H1 (cell line): ENCODE data around the gene SLC44A1. TPM values are rescaled to one million over a fixed set of nuclear protein-coding genes. Genes with fewer than 3 reads are reported as not detected.
A peak's percentile ranks its signal among the peaks of the same experiment; 100 is the strongest.

Source experiments
- CTCF ChIA-PET: fragments of 300-600 bp; sonication (Branson Sonifier 250); formaldehyde crosslinking; loops from one replicate; lab custom pipeline; 2021; ENCODE audit not compliant: partially characterized antibody; lab: Charles Lee
- POLR2A ChIA-PET: fragments of 300-600 bp; sonication (Branson Sonifier 250); formaldehyde crosslinking; loops from one replicate; lab custom pipeline; 2021; ENCODE audit warnings: inconsistent platforms; ENCODE audit not compliant: partially characterized antibody; lab: Charles Lee
- DNase-seq, 2 experiments: peaks; one replicate each; pipeline versions ENCODE4 v3.0.0 to v3.0.0-alpha.2; 2010 to 2022; ENCODE audit warnings: low spot score in 2 of 2, low read depth in 1 of 2, mixed read lengths in 1 of 2
- FAIRE-seq: peaks from 2 replicates; lab custom pipeline; 2011; peaks lifted over from hg19 to GRCh38; lab: Jason Lieb, UNC
- H2AFZ ChIP-seq: 2 replicates; pipeline ENCODE4 v1.8.1; 2012; ENCODE audit warnings: low read length, inconsistent platforms
- H2AK5ac ChIP-seq: 2 replicates; pipeline ENCODE4 v1.6.1; 2013; ENCODE audit warnings: low read depth, low read length
- H2BK120ac ChIP-seq: replicated peaks from 2 replicates; pipeline ENCODE3; 2013; ENCODE audit warnings: low read depth, low read length, inconsistent platforms
- H2BK12ac ChIP-seq: 2 replicates; pipeline ENCODE4 v1.6.1; 2013; ENCODE audit warnings: low read depth, low read length
- H2BK15ac ChIP-seq: 2 replicates; pipeline ENCODE4 v1.6.1; 2013; ENCODE audit warnings: low read length
- H2BK20ac ChIP-seq: 2 replicates; pipeline ENCODE4 v1.6.1; 2013; ENCODE audit warnings: low read length
- H2BK5ac ChIP-seq: 2 replicates; pipeline ENCODE4 v1.6.1; 2013; ENCODE audit warnings: low read depth, low read length
- H3K14ac ChIP-seq: 2 replicates; pipeline ENCODE4 v1.6.1; 2013; ENCODE audit warnings: inconsistent platforms; ENCODE audit not compliant: insufficient read length
- H3K18ac ChIP-seq: 2 replicates; pipeline ENCODE4 v1.6.1; 2013; ENCODE audit warnings: low read length; ENCODE audit errors: extremely low read depth
- H3K23ac ChIP-seq: 2 replicates; pipeline ENCODE4 v1.6.1; 2013; ENCODE audit warnings: inconsistent platforms; ENCODE audit not compliant: insufficient read length
- H3K23me2 ChIP-seq: 2 replicates; pipeline ENCODE4 v1.6.1; 2013; ENCODE audit warnings: low read depth, low read length
- H3K27ac ChIP-seq: 2 replicates; pipeline ENCODE4 v1.6.1; 2011; ENCODE audit warnings: low read depth, low read length, inconsistent platforms
- H3K27me3 ChIP-seq, 4 experiments: replicated peaks in 1 of 4; 1 replicate in 1 of 4; 2 replicates in 3 of 4; pipeline versions ENCODE4 v1.6.1 to v1.8.1; 2011 to 2013; ENCODE audit warnings: low read length in 3 of 4, mild to moderate bottlenecking in 3 of 4, inconsistent platforms in 2 of 4, mixed read lengths in 2 of 4, moderate library complexity in 1 of 4; ENCODE audit not compliant: control insufficient read depth in 3 of 4, insufficient read depth in 3 of 4; ENCODE audit errors: extremely low read depth in 1 of 4
- H3K36me3 ChIP-seq, 4 experiments: 2 replicates each; pipeline versions ENCODE4 v1.6.1 to v1.8.1; 2011 to 2013; ENCODE audit warnings: mild to moderate bottlenecking in 4 of 4, low read length in 3 of 4, moderate library complexity in 2 of 4, control low read depth in 1 of 4, inconsistent platforms in 1 of 4; ENCODE audit not compliant: insufficient read depth in 4 of 4, control insufficient read depth in 2 of 4
- H3K4ac ChIP-seq: replicated peaks from 2 replicates; pipeline ENCODE3; 2013; ENCODE audit warnings: low read length, low read depth, mixed read lengths, inconsistent platforms; ENCODE audit not compliant: insufficient read length
- H3K4me1 ChIP-seq, 4 experiments: replicated peaks in 1 of 4; 1 replicate in 1 of 4; 2 replicates in 3 of 4; pipeline versions ENCODE4 v1.6.1 to v1.8.1; 2011 to 2013; ENCODE audit warnings: low read length in 3 of 4, inconsistent platforms in 2 of 4, mixed read lengths in 1 of 4; ENCODE audit not compliant: insufficient read depth in 4 of 4, control insufficient read depth in 3 of 4
- H3K4me2 ChIP-seq, 2 experiments: 2 replicates each; pipeline versions ENCODE4 v1.6.1 to v1.8.1; 2011 to 2013; ENCODE audit warnings: low read depth in 2 of 2, low read length in 2 of 2, control low read depth in 1 of 2, inconsistent platforms in 1 of 2, mild to moderate bottlenecking in 1 of 2; ENCODE audit not compliant: insufficient read depth in 1 of 2
- H3K4me3 ChIP-seq, 4 experiments: fragments of 200-600, 300-600 bp in 1 of 4; sonication (generic), shearing (Covaris generic), sonication (Bioruptor Twin) in 1 of 4; 2 replicates each; pipeline versions ENCODE4 v1.5.1 to v1.8.1; 2011 to 2016; ENCODE audit warnings: low read length in 4 of 4, low read depth in 3 of 4, control low read depth in 2 of 4, inconsistent platforms in 2 of 4, mild to moderate bottlenecking in 2 of 4, mixed read lengths in 1 of 4, moderate library complexity in 1 of 4; ENCODE audit not compliant: insufficient read depth in 2 of 4; ENCODE audit errors: extremely low read depth in 1 of 4
- H3K56ac ChIP-seq: replicated peaks from 2 replicates; pipeline ENCODE3; 2013; ENCODE audit warnings: low read depth, mild to moderate bottlenecking, mixed read lengths, low read length, inconsistent platforms; ENCODE audit not compliant: insufficient read length
- H3K79me1 ChIP-seq: 2 replicates; pipeline ENCODE4 v1.6.1; 2013; ENCODE audit warnings: low read depth, low read length, control low read depth
- H3K79me2 ChIP-seq, 2 experiments: 2 replicates each; pipeline versions ENCODE4 v1.6.1 to v1.8.1; 2012 to 2013; ENCODE audit warnings: low read length in 2 of 2, mild to moderate bottlenecking in 2 of 2, inconsistent platforms in 1 of 2; ENCODE audit not compliant: insufficient read depth in 2 of 2, control insufficient read depth in 1 of 2
- H3K9ac ChIP-seq, 4 experiments: replicated peaks in 1 of 4; 1 replicate in 1 of 4; 2 replicates in 3 of 4; pipeline versions ENCODE4 v1.6.1 to v1.8.1; 2011 to 2013; ENCODE audit warnings: low read depth in 3 of 4, low read length in 3 of 4, control low read depth in 2 of 4, mild to moderate bottlenecking in 2 of 4, moderate library complexity in 2 of 4, inconsistent platforms in 1 of 4; ENCODE audit errors: extremely low read depth in 1 of 4
- H3K9me3 ChIP-seq, 2 experiments: 2 replicates each; pipeline versions ENCODE4 v1.6.1 to v1.8.1; 2012 to 2013; ENCODE audit warnings: mild to moderate bottlenecking in 2 of 2, moderate library complexity in 2 of 2, control low read depth in 1 of 2, inconsistent platforms in 1 of 2, low read depth in 1 of 2, low read length in 1 of 2, mixed read lengths in 1 of 2; ENCODE audit not compliant: insufficient read depth in 2 of 2
- H4K20me1 ChIP-seq, 2 experiments: replicated peaks in 1 of 2; 2 replicates each; pipeline versions ENCODE3 to v1.8.1; 2011 to 2013; ENCODE audit warnings: inconsistent platforms in 2 of 2, low read length in 2 of 2, mild to moderate bottlenecking in 1 of 2; ENCODE audit not compliant: insufficient read depth in 2 of 2, control insufficient read depth in 1 of 2
- H4K5ac ChIP-seq: 2 replicates; pipeline ENCODE4 v1.6.1; 2013; ENCODE audit warnings: low read length, low read depth, mixed read lengths, inconsistent platforms; ENCODE audit not compliant: insufficient read length
- H4K8ac ChIP-seq: 2 replicates; pipeline ENCODE4 v1.8.0; 2013; ENCODE audit warnings: mild to moderate bottlenecking, moderate library complexity, low read length, inconsistent platforms; ENCODE audit not compliant: insufficient read depth; ENCODE audit errors: extremely low read depth
- H4K91ac ChIP-seq: replicated peaks from 2 replicates; pipeline ENCODE3; 2013; ENCODE audit warnings: low read length, mixed read lengths, inconsistent platforms; ENCODE audit not compliant: insufficient read length
- BCL11A ChIP-seq, 2 experiments: IDR thresholded peaks; one replicate each; pipeline ENCODE4 v1.6.1; 2011; ENCODE audit warnings: low read depth in 2 of 2, low read length in 2 of 2, mild to moderate bottlenecking in 2 of 2
- CBX5 ChIP-seq: fragments of 300-800, 300-1000 bp; sonication (generic); IDR thresholded peaks from 2 replicates; pipeline ENCODE4 v1.7.1; 2016; ENCODE audit warnings: antibody characterized with exemption, low read length, low read depth
- EGR1 ChIP-seq: IDR thresholded peaks from 2 replicates; pipeline ENCODE4 v1.6.1; 2011; ENCODE audit warnings: low read depth, low read length, borderline replicate concordance
- GABPA ChIP-seq: IDR thresholded peaks from 2 replicates; pipeline ENCODE4 v1.6.1; 2011; ENCODE audit warnings: mild to moderate bottlenecking, low read length, moderate library complexity, borderline replicate concordance; ENCODE audit not compliant: insufficient read depth
- NANOG ChIP-seq: IDR thresholded peaks from 2 replicates; pipeline ENCODE4 v1.6.1; 2011; ENCODE audit warnings: low read length, low read depth, mild to moderate bottlenecking, inconsistent platforms; ENCODE audit not compliant: insufficient read depth, poor library complexity, severe bottlenecking
- SAP30 ChIP-seq: fragments of 300-600 bp; sonication (generic); IDR thresholded peaks from 2 replicates; pipeline ENCODE4 v1.7.1; 2012; ENCODE audit warnings: low read length, moderate library complexity, mild to moderate bottlenecking, inconsistent platforms; ENCODE audit not compliant: insufficient read depth, insufficient replicate concordance
- SP2 ChIP-seq: IDR thresholded peaks from 2 replicates; pipeline ENCODE4 v1.6.1; 2012; ENCODE audit warnings: mild to moderate bottlenecking, low read length, inconsistent platforms
- SRF ChIP-seq: IDR thresholded peaks from 2 replicates; pipeline ENCODE4 v1.6.1; 2011; ENCODE audit warnings: mild to moderate bottlenecking, low read depth, low read length, moderate library complexity
- TAF1 ChIP-seq: IDR thresholded peaks from 2 replicates; pipeline ENCODE4 v1.6.1; 2011; ENCODE audit warnings: mild to moderate bottlenecking, low read depth, low read length
- TCF12 ChIP-seq: IDR thresholded peaks from 2 replicates; pipeline ENCODE4 v1.6.1; 2011; ENCODE audit warnings: low read depth, mild to moderate bottlenecking, low read length
- WGBS, 2 experiments: shearing (Covaris generic) in 1 of 2; methylation state at CpG; one replicate each; pipeline versions ENCODE4 v1.1.6 to v1.1.7; 2013 to 2015; ENCODE audit warnings: low lambda C conversion rate in 2 of 2, mixed read lengths in 2 of 2, inconsistent platforms in 1 of 2, low coverage in 1 of 2, missing lambda C conversion rate in 1 of 2; ENCODE audit not compliant: insufficient replicate concordance in 2 of 2, insufficient coverage in 1 of 2, insufficient read length in 1 of 2; ENCODE audit errors: extremely low coverage in 1 of 2, missing lambda C conversion rate in 1 of 2; 5-methylcytosine and 5-hydroxymethylcytosine counted together
- polyA plus RNA-seq, 7 experiments: library from polyadenylated mRNA; depleted of rRNA in 3 of 7; stranded (reverse) in 5 of 7; unstranded in 2 of 7; fragments of >200 nt in 5 of 7; fragments of 200-250 nt in 2 of 7; gene quantifications; 1 replicate in 5 of 7; 2 replicates in 1 of 7; 4 replicates in 1 of 7; pipeline versions ENCODE4 v1.2.1 to v1.2.3, GENCODE V29; 2011 to 2013; ENCODE audit warnings: missing spikeins in 2 of 7, mixed read lengths in 2 of 7
- total RNA-seq: library from RNA; stranded (reverse); fragmentation: NEBNext Ultra II Directional; extraction: Animal tissue kit (Norgen Biotek cat#: 25700); gene quantifications from 2 replicates; pipeline ENCODE4 v1.2.1, GENCODE V29; 2021

SLC44A1 gene
- total and polyA plus RNA-seq, 2 of the 8 experiments (the other 6 are each of a cell fraction or from before 2014, with no cell fraction given), result 30.5 to 71.2 TPM

- DNase-seq, result no peak
- Histone ChIP-seq H3K27ac (no peak overlapping the region), H3K79me1 (no peaks in the 10 kb centered on the region), H3K9me3 (peaks cover 4 to 5% of the 10 kb centered on the region in 2 experiments; a peak in 2 of 4 replicates)
- TF ChIP-seq GABPA (no peak), TAF1 (no peak), SAP30 (no peak), NANOG (no peak), BCL11A (IDR thresholded peaks at IDR 0.05; ENCODE audit: low read depth in 2 of 2, low read length in 2 of 2) (no peak), SP2 (no peak), TCF12 (no peak), SRF (no peak), CBX5 (no peak), EGR1 (no peak)
- TF ChIP-seq, all 59 proteins: peak for 0
- Histone ChIP-seq H2AFZ (no peak overlapping the region), H4K8ac (no peak overlapping the region), H3K9ac (no peak overlapping the region), H4K5ac (no peak overlapping the region), H3K27me3 (no peaks in the 10 kb centered on the region), H2BK5ac (no peak overlapping the region), H2AK5ac (no peak overlapping the region), H3K23ac (no peak overlapping the region), H4K91ac (no peak overlapping the region), H3K18ac (no peak overlapping the region), H3K56ac (no peak overlapping the region), H2BK12ac (no peak overlapping the region), H3K36me3 (no peaks in the 10 kb centered on the region), H2BK20ac (no peak overlapping the region), H3K4me1 (peaks cover 0 to 14% (median 6%) of the 10 kb centered on the region in 4 experiments; a peak in 6 of 7 replicates), H3K4ac (no peak overlapping the region), H2BK120ac (no peak overlapping the region), H2BK15ac (no peak overlapping the region), H3K4me2 (0 out of 4 replicates have a peak overlapping the region, but pooled peaks of 1 of the 2 experiments have one; percentile 4), H3K14ac (no peak overlapping the region), H4K20me1 (no peaks in the 10 kb centered on the region), H3K79me2 (no peaks in the 10 kb centered on the region), H3K4me3 (no peak overlapping the region), H3K23me2 (peaks cover 2% of the 10 kb centered on the region; the same call in 1 of the 2 replicates)
- no peak for FAIRE-seq
- CTCF ChIA-PET, result interaction anchor here (0.7 to 6.0 kb wide), 57 partner anchors 10 to 637 kb away, joined by 3 to 29 read pairs (median 4); no protein-coding TSS in a partner anchor
- WGBS, 2 experiments, result 66% methylated on average over 7 of the region's 8 CpGs; no CpG with 5 or more reads in 1 of the 2 experiments
- POLR2A ChIA-PET, result interaction anchor here (2.0 to 2.2 kb wide), 2 partner anchors 171 to 552 kb away, joined by 5 to 8 read pairs; partner anchors contain the start of gene SLC44A1
Measured at GRCh38 chr9:105415662-105415980, 171.2 kb downstream of the SLC44A1 start.
